Mesendoderm (in vitro differentiated cells): ENCODE measurements around the gene RASGEF1C.

ENCODE experiments used
- DNase-seq: peaks from one replicate; pipeline ENCODE4 v3.0.0; 2013
- H2AK5ac ChIP-seq: 2 replicates; pipeline ENCODE4 v1.6.1; 2013; ENCODE audit warnings: low read length, inconsistent platforms
- H2BK120ac ChIP-seq: 2 replicates; pipeline ENCODE4 v1.6.1; 2013; ENCODE audit warnings: low read depth, mild to moderate bottlenecking, low read length, moderate library complexity, mixed read lengths
- H2BK15ac ChIP-seq: replicated peaks from 2 replicates; pipeline ENCODE4 v1.6.1; 2013; ENCODE audit warnings: low read depth, mild to moderate bottlenecking, moderate library complexity
- H2BK5ac ChIP-seq: 2 replicates; pipeline ENCODE4 v1.6.1; 2013; ENCODE audit warnings: low read length, inconsistent platforms
- H3K18ac ChIP-seq: 2 replicates; pipeline ENCODE4 v1.6.1; 2013; ENCODE audit warnings: mild to moderate bottlenecking, low read length, mixed read lengths
- H3K23ac ChIP-seq: one replicate; pipeline ENCODE4 v1.6.1; 2013; ENCODE audit warnings: low read length
- H3K27ac ChIP-seq: 2 replicates; pipeline ENCODE4 v1.5.1; 2013; ENCODE audit warnings: low read depth, mild to moderate bottlenecking, inconsistent platforms, low read length, moderate library complexity
- H3K27me3 ChIP-seq: 2 replicates; pipeline ENCODE4 v1.6.1; 2013; ENCODE audit warnings: low read length, control low read depth, mild to moderate bottlenecking, inconsistent platforms; ENCODE audit not compliant: insufficient read depth, poor library complexity
- H3K36me3 ChIP-seq: 2 replicates; pipeline ENCODE4 v1.6.1; 2013; ENCODE audit warnings: low read length, inconsistent platforms; ENCODE audit not compliant: control insufficient read depth, insufficient read depth
- H3K4ac ChIP-seq: one replicate; pipeline ENCODE4 v1.6.1; 2013; ENCODE audit warnings: low read depth, mild to moderate bottlenecking, low read length, moderate library complexity
- H3K4me1 ChIP-seq: 2 replicates; pipeline ENCODE4 v1.6.1; 2013; ENCODE audit warnings: low read depth, low read length, inconsistent platforms; ENCODE audit not compliant: control insufficient read depth
- H3K4me2 ChIP-seq: 2 replicates; pipeline ENCODE4 v1.6.1; 2013; ENCODE audit warnings: low read length
- H3K4me3 ChIP-seq: 2 replicates; pipeline ENCODE4 v1.5.1; 2013; ENCODE audit warnings: mild to moderate bottlenecking, low read length
- H3K56ac ChIP-seq: one replicate; pipeline ENCODE4 v1.6.1; 2013; ENCODE audit warnings: low read length
- H3K79me1 ChIP-seq: 2 replicates; pipeline ENCODE4 v1.6.1; 2013; ENCODE audit warnings: low read length, inconsistent platforms
- H3K79me2 ChIP-seq: 2 replicates; pipeline ENCODE4 v1.6.1; 2013; ENCODE audit warnings: mild to moderate bottlenecking, low read length; ENCODE audit not compliant: control insufficient read depth, insufficient read depth
- H3K9ac ChIP-seq: 2 replicates; pipeline ENCODE4 v1.6.1; 2013; ENCODE audit warnings: low read length, inconsistent platforms
- H4K5ac ChIP-seq: one replicate; pipeline ENCODE4 v1.6.1; 2013; ENCODE audit warnings: low read length
- H4K8ac ChIP-seq: one replicate; pipeline ENCODE4 v1.6.1; 2013; ENCODE audit warnings: low read depth, mild to moderate bottlenecking, control low read depth, low read length, moderate library complexity
- WGBS: extraction: QIAGEN DNeasy Blood & Tissue Kit; methylation state at CpG from one replicate; pipeline ENCODE4 v1.1.7; 2013; ENCODE audit warnings: low lambda C conversion rate, missing lambda C conversion rate; ENCODE audit not compliant: insufficient coverage; ENCODE audit errors: extremely low coverage; 5-methylcytosine and 5-hydroxymethylcytosine counted together

RASGEF1C gene

DNA sequence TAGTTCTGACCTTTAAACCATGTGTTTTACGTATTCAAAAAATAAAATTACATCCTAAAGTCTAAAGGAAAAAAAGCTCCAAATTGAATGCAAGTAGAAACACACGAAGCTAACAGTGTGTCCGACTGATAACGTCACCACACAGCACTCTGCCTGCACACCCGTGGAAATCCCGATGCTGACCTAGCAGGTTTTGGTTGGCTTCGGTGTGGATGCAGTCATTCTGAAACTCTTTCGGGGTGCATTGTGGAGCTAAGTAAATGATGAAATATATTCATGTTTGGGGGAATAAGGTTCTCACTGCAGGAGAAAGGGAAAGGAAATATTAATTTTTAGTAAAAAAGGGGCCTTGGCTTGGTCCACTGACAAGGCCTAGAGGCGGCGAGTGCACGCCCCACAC is 2.0 kb downstream of the RASGEF1C start:
- Histone ChIP-seq H4K8ac (no peak overlapping the region), H3K4me3 (no peak overlapping the region), H3K23ac (no peak overlapping the region), H3K56ac (no peak overlapping the region), H3K27me3 (no peaks in the 10 kb centered on the region), H2BK5ac (no peak overlapping the region), H3K79me1 (no peaks in the 10 kb centered on the region), H3K18ac (no peak overlapping the region), H2AK5ac (no peak overlapping the region), H3K79me2 (no peaks in the 10 kb centered on the region), H2BK15ac (no peak overlapping the region), H3K4ac (no peak overlapping the region), H4K5ac (no peak overlapping the region), H3K36me3 (no peaks in the 10 kb centered on the region), H3K9ac (no peak overlapping the region), H2BK120ac (no peak overlapping the region), H3K4me1 (no peaks in the 10 kb centered on the region), H3K27ac (no peak overlapping the region), H3K4me2 (no peak overlapping the region)
- no peak for DNase-seq
- WGBS, result no CpG with 5 or more reads among the region's 11 CpGs

DNA sequence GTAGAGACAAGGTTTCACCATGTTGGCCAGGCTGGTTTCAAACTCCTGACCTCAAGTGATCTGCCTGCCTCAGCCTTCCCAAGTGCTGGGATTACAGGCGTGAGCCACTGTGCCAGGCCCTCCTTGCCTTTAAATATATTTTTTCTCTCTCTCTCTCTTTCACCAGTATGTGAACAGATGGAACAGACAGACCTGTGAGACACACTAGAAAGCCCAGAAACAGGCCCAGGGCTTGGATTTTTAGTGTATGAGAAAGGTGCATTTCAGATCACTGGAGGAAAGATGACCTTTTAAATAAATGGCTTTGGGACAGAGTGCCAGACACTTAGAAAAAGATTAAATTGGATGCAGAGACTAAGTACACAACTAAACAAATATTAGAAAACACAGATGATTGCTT is 3.1 kb downstream of the RASGEF1C start:
- DNase-seq, result no peak
- H3K4me2 ChIP-seq, result no peak overlapping the region
- H3K9ac ChIP-seq, result no peak overlapping the region
- H3K79me2 ChIP-seq, result no peaks in the 10 kb centered on the region
- no peak overlapping the region for H3K56ac ChIP-seq
- H3K79me1 ChIP-seq, result no peaks in the 10 kb centered on the region
- H3K27me3 ChIP-seq, result no peaks in the 10 kb centered on the region
- WGBS, result no CpG with 5 or more reads among the region's 1 CpG
- no peak overlapping the region for H3K23ac ChIP-seq
- H2BK5ac ChIP-seq, result no peak overlapping the region
- H3K36me3 ChIP-seq, result no peaks in the 10 kb centered on the region
- no peak overlapping the region for H4K8ac ChIP-seq
- H2AK5ac ChIP-seq, result no peak overlapping the region
- no peak overlapping the region for H2BK15ac ChIP-seq
- H3K4me3 ChIP-seq, result no peak overlapping the region
- no peak overlapping the region for H4K5ac ChIP-seq
- no peak overlapping the region for H2BK120ac ChIP-seq
- H3K27ac ChIP-seq, result no peak overlapping the region
- no peaks in the 10 kb centered on the region for H3K4me1 ChIP-seq
- H3K18ac ChIP-seq, result no peak overlapping the region
- H3K4ac ChIP-seq, result no peak overlapping the region

DNA sequence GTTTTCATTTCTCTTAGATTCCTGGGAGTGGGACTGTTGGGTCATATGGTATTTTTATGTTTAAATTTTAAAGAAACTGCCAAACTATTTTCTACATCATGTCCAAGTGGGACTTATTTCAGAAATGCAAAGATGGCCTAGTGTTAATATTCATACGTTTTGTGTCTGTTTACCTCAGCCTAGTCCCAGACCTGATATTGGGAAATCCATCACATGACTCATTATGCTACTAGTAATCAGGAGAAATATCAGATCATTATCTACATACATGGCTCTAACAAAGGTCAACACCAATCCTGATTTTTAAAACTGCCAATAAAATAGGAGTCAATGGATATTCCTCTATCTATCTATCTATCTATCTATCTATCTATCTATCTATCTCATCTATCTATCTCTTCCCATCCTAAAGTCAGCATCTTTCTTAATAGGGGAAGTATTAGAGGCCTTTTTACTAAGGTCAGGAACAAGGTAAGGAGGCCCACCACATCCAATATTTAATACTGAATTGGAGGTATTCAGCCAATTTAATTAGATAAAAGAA is 4.7 kb downstream of the RASGEF1C start:
- Histone ChIP-seq H3K56ac (no peak overlapping the region), H3K79me1 (no peaks in the 10 kb centered on the region), H3K9ac (no peak overlapping the region), H3K18ac (no peak overlapping the region), H3K4me1 (no peaks in the 10 kb centered on the region), H4K8ac (no peak overlapping the region), H2BK15ac (no peak overlapping the region), H3K27ac (no peak overlapping the region), H2AK5ac (no peak overlapping the region), H4K5ac (no peak overlapping the region), H3K36me3 (no peaks in the 10 kb centered on the region), H3K27me3 (no peaks in the 10 kb centered on the region), H3K4me2 (no peak overlapping the region), H3K4me3 (no peak overlapping the region), H3K4ac (no peak overlapping the region), H3K79me2 (no peaks in the 10 kb centered on the region), H3K23ac (no peak overlapping the region), H2BK120ac (no peak overlapping the region), H2BK5ac (no peak overlapping the region)
- no CpG with 5 or more reads among the region's 1 CpG for WGBS
- DNase-seq, result no peak

DNA sequence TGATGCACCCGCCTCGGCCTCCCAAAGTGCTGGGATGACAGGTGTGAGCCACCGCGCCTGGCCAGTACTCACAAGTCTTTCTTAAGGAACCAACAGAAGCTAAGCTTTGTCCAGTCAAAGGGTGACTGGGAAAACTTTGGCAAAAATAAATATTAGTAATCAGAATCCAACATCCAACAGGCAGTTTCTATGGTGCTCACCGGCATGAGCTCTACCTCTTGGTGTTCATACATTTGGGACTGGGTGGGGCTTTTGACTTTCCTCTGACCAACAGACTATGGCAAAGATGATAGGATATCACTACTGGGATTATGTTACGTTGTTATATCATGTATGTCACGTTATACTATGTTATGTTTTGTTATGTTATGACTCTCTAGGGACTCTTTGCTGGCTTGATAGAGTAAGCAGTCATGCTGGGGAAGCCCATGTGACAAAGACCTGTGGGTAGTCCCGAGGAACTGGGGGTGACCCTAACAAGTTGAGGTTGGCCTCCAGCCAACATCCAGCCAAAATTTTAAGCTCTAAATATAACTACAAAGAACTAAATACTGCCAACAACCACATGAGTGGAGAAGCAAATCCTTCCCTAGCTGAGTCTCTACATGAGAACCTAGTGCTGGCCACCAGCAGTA is 6.0 kb downstream of the RASGEF1C start:
- no peaks in the 10 kb centered on the region for H3K79me1 ChIP-seq
- no peaks in the 10 kb centered on the region for H3K36me3 ChIP-seq
- H4K5ac ChIP-seq, result no peak overlapping the region
- no peak overlapping the region for H2AK5ac ChIP-seq
- H3K4me2 ChIP-seq, result no peak overlapping the region
- no peak overlapping the region for H3K9ac ChIP-seq
- no peak overlapping the region for H3K4ac ChIP-seq
- H2BK5ac ChIP-seq, result no peak overlapping the region
- DNase-seq, result no peak
- no peak overlapping the region for H3K4me3 ChIP-seq
- no peak overlapping the region for H2BK120ac ChIP-seq
- H2BK15ac ChIP-seq, result no peak overlapping the region
- no peak overlapping the region for H3K27ac ChIP-seq
- no peaks in the 10 kb centered on the region for H3K4me1 ChIP-seq
- H4K8ac ChIP-seq, result no peak overlapping the region
- WGBS, result no CpG with 5 or more reads among the region's 8 CpGs
- H3K18ac ChIP-seq, result no peak overlapping the region
- H3K79me2 ChIP-seq, result no peaks in the 10 kb centered on the region
- H3K56ac ChIP-seq, result no peak overlapping the region
- no peak overlapping the region for H3K23ac ChIP-seq
- H3K27me3 ChIP-seq, result no peaks in the 10 kb centered on the region

DNA sequence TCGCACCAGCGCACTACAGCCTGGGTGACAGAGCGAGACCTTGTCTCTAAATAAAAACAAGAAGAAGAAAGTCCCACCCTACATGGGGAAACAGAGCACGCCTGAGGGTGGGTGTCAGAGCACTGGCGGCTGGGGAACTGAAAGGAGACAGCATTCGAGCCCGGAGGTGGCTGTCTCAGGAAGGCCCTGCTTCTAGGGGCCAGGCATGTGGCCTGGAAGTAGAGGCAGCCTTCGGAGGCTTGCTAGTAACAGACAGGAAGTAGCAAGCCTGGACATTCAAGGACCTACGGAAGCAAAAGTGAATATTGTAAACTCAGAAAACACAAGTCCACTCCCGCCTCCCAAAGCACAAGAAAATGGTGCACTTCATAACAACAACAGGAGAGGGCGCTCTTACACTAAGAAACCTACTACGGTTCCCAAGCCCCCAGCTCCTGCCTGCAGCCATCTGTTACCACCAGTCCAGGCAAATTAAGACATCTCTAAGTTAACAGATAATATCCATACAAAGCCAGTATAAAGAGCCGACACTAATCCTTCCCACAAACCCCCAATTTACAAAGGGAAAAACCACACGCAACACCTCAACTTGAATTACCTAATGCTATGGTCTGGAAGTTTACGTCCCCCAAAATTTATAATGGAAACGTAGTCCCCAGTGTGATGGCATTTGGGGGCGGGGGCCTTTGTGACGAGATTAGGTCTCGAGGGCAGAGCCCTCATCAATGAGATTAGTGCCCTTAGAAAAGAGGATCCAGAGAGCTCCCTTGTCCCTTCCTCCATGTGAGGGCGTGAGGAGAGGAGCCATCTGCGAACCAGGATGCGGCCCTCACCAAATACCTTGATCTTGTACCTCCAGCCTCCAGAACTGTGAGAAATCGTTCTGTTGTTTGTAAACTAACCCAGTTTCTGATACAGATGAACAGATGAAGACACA is 7.7 kb downstream of the RASGEF1C start:
- Histone ChIP-seq H3K79me1 (no peaks in the 10 kb centered on the region), H3K27ac (no peak overlapping the region), H4K8ac (no peak overlapping the region), H3K27me3 (no peaks in the 10 kb centered on the region), H2BK5ac (no peak overlapping the region), H2BK120ac (no peak overlapping the region), H2AK5ac (no peak overlapping the region), H3K4me3 (no peak overlapping the region), H3K4me1 (no peaks in the 10 kb centered on the region), H3K4ac (no peak overlapping the region), H4K5ac (no peak overlapping the region), H3K79me2 (no peaks in the 10 kb centered on the region), H3K56ac (no peak overlapping the region), H3K9ac (no peak overlapping the region), H2BK15ac (no peak overlapping the region), H3K23ac (no peak overlapping the region), H3K18ac (no peak overlapping the region), H3K4me2 (no peak overlapping the region), H3K36me3 (no peaks in the 10 kb centered on the region)
- peak; percentile 77 for DNase-seq
- WGBS, result no CpG with 5 or more reads among the region's 23 CpGs
